AG04450 (cell line): ENCODE data around the gene SCFD2. TPM values are rescaled to one million over a fixed set of nuclear protein-coding genes. Genes with fewer than 3 reads are reported as not detected.

Source experiments
- CTCF ChIA-PET: fragments of 300-600, 350-600 bp; formaldehyde crosslinking; extraction: SDS; loops from one replicate; lab custom pipeline; 2022; ENCODE audit warnings: antibody characterized with exemption, inconsistent platforms; lab: Charles Lee
- POLR2A ChIA-PET: fragments of 350-600 bp; formaldehyde crosslinking; extraction: SDS; loops from one replicate; lab custom pipeline; 2021; ENCODE audit warnings: antibody characterized with exemption, inconsistent platforms; lab: Yijun Ruan, JAX
- DNase-seq: peaks from one replicate; pipeline ENCODE4 v3.0.0-alpha.2; 2011; ENCODE audit warnings: low read depth, low spot score
- H3K27ac ChIP-seq: one replicate; pipeline ENCODE4 v1.5.1; 2012; ENCODE audit warnings: low read depth, low read length, control low read depth
- H3K27me3 ChIP-seq: one replicate; pipeline ENCODE4 v1.6.0; 2012; ENCODE audit warnings: low read length; ENCODE audit not compliant: control insufficient read depth, insufficient read depth
- H3K4me3 ChIP-seq: 2 replicates; pipeline ENCODE4 v1.5.1; 2011; ENCODE audit warnings: mild to moderate bottlenecking, low read depth, low read length, control low read depth
- H3K9me3 ChIP-seq: 2 replicates; pipeline ENCODE4 v1.5.1; 2012; ENCODE audit warnings: low read length; ENCODE audit not compliant: control insufficient read depth, insufficient read depth
- CTCF ChIP-seq: IDR thresholded peaks from 2 replicates; pipeline ENCODE4 v1.5.1; 2011; ENCODE audit warnings: low read depth, low read length, control low read depth, inconsistent platforms
- polyA plus RNA-seq: library from polyadenylated mRNA; depleted of rRNA; stranded (reverse); fragments of >200 nt; gene quantifications from 2 replicates; pipeline ENCODE4 v1.2.3, GENCODE V29; 2011

SCFD2 gene
- polyA plus RNA-seq, 1 experiment, result 16.4 TPM

GRCh38 chr4:53175640-53176039 lies 190.2 kb downstream of the SCFD2 start:
- ChIA-PET CTCF (no interaction called here), POLR2A (no interaction called here)
- Histone ChIP-seq H3K27ac (no peak overlapping the region), H3K4me3 (no peak overlapping the region), H3K27me3 (no peaks in the 10 kb centered on the region), H3K9me3 (peaks cover 8% of the 10 kb centered on the region)
- no peak for DNase-seq
- no peak for TF ChIP-seq CTCF

DNA sequence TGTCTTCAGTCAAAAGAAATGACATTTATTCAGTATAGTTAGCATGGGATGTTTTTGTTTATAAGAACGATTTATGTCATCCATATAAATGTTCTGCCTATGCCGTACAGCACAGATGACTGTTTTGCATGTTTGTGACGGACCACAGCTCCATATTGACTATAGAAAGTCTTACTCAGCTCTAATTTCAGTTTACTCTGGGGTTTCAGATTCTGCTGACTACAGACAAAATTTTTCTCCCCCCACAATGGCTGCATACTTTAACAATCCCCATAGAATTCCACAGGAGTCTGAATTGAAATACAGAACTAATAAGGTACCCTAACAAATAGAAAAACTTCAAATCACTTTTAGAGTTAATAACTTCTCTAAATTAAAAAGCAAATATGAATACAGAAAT lies 191.0 kb downstream of the SCFD2 start:
- ChIA-PET CTCF (no interaction called here), POLR2A (no interaction called here)
- Histone ChIP-seq H3K27me3 (no peaks in the 10 kb centered on the region), H3K4me3 (no peak overlapping the region), H3K27ac (no peak overlapping the region), H3K9me3 (peaks cover 8% of the 10 kb centered on the region)
- TF ChIP-seq CTCF, result no peak
- DNase-seq, result no peak

DNA sequence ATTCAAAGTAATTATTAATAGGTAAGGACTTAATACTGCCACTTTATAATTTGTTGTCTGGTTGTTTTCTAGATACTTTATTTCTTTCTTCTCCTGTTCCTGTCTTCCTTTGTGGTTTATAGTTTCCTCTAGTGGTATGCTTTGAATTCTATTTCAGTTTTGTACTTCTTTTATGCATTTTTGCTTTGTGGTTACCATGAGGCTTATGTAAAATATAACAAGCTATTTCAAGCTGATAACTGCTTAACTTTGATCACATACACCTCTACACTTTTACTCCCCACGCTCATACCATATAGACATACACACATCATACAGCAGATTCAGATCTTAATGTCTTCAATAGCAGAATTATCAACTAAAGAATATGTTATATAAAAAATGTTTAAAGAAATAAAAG lies 192.3 kb downstream of the SCFD2 start:
- no peak for DNase-seq
- no peak for TF ChIP-seq CTCF
- ChIA-PET CTCF (no interaction called here), POLR2A (no interaction called here)
- no peaks in the 10 kb centered on the region for H3K27me3 ChIP-seq
- H3K4me3 ChIP-seq, result no peak overlapping the region
- H3K27ac ChIP-seq, result no peak overlapping the region
- H3K9me3 ChIP-seq, result peaks cover 8% of the 10 kb centered on the region

- no peaks in the 10 kb centered on the region for H3K27me3 ChIP-seq
- ChIA-PET CTCF (no interaction called here), POLR2A (no interaction called here)
- no peak overlapping the region for H3K4me3 ChIP-seq
- no peaks in the 10 kb centered on the region for H3K9me3 ChIP-seq
- no peak overlapping the region for H3K27ac ChIP-seq
- no peak for DNase-seq
- TF ChIP-seq CTCF, result no peak
Observed at GRCh38 chr4:53171797-53172196, 194.1 kb downstream of the SCFD2 start.

GRCh38 chr4:53169695-53170617 lies 195.9 kb downstream of the SCFD2 start:
- Histone ChIP-seq H3K27me3 (no peaks in the 10 kb centered on the region), H3K27ac (no peak overlapping the region), H3K4me3 (no peak overlapping the region), H3K9me3 (no peaks in the 10 kb centered on the region)
- TF ChIP-seq CTCF, result no peak
- DNase-seq, result no peak
- ChIA-PET CTCF (no interaction called here), POLR2A (no interaction called here)
